Coronary artery (tissue), 2 donors: Measurements from ENCODE around the gene OPCML.

ENCODE experiments used
- DNase-seq: peaks from one replicate; pipeline ENCODE4 v3.0.0-alpha.2; 2017; ENCODE audit warnings: low spot score
- H3K27ac ChIP-seq, 2 donors: fragments of 200-600 bp; sonication (generic); one replicate each; pipeline ENCODE4 v1.5.1; 2016 to 2019
- H3K4me3 ChIP-seq: fragments of 200-600 bp; sonication (generic); 2 replicates; pipeline ENCODE4 v1.5.1; 2016; ENCODE audit warnings: mild to moderate bottlenecking, moderate library complexity
- TF ChIP-seq, protein P1 (sequence below): fragments of 200-600 bp; sonication (generic); IDR thresholded peaks from one replicate; pipeline ENCODE4 v1.5.1; 2019; ENCODE audit warnings: antibody characterized with exemption

Gene OPCML

DNA sequence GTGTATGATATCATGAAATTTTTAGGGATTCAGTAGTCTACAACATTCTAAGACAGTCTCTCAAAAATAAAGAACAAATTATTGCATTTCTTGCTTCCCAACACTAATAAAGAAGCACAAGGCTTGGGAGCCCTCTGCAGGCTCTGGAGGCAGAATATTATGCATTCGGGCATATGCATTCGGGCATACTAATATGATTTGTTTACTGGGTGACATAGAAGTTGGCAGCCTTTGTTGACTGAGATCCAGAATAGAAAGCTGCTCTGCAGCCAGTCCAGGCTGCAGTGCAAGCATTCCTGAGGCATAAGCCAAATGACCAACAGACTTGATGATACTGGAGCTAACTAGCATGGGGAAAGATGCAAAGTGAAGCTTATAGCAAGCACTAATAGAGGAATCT lies 945.5 kb downstream of the OPCML start:
- no peak for DNase-seq

DNA sequence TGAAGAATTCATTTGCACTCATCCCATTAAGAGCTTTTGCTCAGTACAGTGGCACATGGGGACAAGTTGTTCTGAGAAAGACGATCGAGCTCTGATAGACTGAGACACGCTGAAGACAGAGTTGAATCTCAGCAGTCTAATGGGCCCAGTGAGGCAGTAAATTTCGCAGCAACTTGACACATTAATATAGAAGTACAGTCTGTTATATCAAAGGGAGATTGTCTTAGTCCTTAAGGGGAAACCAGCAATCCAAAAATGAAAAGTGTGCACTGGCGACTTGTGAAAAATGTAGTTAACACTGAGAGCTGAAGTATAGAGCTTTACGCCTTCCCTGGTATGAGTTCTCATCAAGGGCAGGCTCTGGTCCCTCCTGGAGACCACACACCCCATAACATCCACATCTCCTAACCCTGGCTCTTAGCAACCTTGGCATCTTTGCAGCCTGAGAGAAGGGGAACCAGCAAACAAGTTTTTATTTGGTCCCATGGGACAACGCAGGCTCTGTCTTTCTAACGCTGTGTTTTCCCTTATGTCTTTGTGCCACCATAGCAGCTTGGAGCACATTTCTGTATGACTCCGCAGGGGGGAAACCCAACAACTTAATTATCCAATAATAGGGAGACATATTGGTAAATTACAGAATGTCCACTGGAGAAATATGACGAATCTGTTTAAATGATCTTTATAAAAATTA lies 952.5 kb downstream of the OPCML start:
- Histone ChIP-seq H3K4me3 (no peak overlapping the region), H3K27ac (no peak overlapping the region)
- no peak for DNase-seq
- TF ChIP-seq, protein P1, sequence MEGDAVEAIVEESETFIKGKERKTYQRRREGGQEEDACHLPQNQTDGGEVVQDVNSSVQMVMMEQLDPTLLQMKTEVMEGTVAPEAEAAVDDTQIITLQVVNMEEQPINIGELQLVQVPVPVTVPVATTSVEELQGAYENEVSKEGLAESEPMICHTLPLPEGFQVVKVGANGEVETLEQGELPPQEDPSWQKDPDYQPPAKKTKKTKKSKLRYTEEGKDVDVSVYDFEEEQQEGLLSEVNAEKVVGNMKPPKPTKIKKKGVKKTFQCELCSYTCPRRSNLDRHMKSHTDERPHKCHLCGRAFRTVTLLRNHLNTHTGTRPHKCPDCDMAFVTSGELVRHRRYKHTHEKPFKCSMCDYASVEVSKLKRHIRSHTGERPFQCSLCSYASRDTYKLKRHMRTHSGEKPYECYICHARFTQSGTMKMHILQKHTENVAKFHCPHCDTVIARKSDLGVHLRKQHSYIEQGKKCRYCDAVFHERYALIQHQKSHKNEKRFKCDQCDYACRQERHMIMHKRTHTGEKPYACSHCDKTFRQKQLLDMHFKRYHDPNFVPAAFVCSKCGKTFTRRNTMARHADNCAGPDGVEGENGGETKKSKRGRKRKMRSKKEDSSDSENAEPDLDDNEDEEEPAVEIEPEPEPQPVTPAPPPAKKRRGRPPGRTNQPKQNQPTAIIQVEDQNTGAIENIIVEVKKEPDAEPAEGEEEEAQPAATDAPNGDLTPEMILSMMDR = no peak

More for the DNA sequence above, 945.5 kb downstream of the OPCML start:
- Histone ChIP-seq H3K27ac (no peak overlapping the region), H3K4me3 (no peak overlapping the region)
- TF ChIP-seq, protein P1 = no peak

DNA sequence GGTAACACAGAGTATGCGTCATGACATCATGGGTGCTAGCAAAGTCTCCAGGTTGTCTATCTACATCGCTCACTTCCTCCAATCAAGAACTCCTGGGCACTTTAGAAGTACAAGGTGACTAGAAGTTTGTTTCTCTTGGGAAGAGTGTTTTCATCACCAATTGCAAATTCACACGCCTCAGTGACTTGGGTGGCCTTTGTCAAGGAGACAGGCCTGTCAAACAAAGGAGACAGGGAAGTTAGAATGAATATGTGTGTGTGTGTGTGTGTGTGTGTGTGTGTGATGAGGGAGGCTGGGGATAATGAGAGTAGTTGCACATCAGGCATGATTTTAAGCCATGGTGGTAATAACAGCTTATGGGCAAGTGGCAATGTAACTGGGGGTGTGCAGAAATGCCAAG lies 953.2 kb downstream of the OPCML start:
- DNase-seq = no peak
- no peak overlapping the region for H3K27ac ChIP-seq
- TF ChIP-seq, protein P1 = no peak

DNA sequence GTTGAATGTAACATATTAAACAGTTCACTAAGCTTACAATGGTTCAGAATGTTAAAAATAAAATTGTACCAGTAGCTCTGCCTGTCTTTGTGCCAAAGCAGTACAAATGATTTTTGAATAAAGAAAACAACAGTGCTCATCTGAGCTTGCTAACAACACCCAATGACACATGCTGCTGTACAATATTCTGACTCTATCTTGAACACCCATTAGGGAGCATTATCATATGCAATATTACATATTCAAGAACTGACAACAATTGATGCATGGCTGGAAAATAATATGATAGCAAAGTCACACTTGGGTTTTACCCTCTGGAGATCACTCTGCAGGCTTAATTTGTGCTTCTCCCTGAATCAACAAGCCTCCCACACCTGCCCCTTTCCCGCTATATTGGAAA lies 953.7 kb downstream of the OPCML start:
- DNase-seq = no peak
- TF ChIP-seq, protein P1 = no peak
- H3K4me3 ChIP-seq = no peak overlapping the region
- no peak overlapping the region for H3K27ac ChIP-seq

More for the DNA sequence above, 953.2 kb downstream of the OPCML start:
- H3K4me3 ChIP-seq = no peak overlapping the region

DNA sequence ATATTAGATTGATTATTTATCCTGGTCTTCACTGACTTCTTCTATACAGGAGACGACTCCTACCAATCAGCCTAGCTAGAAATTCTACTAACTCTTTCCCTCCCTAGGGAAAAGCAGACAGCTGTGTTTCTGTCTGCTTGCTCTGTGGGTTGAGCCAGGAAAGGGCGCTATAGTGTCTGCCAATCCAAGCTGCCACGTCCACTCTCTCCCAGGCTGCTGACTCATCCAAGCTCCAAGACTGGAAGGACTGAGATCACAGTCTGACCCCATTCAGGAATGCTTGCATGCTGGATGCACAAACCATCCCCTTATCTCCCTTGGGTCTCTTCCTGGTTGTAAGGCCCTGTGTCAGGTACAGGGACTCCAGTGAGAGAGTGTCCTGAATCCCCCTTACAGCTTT lies 955.6 kb downstream of the OPCML start:
- TF ChIP-seq, protein P1 = no peak
- no peak for DNase-seq
- Histone ChIP-seq H3K4me3 (no peak overlapping the region), H3K27ac (no peak overlapping the region)

DNA sequence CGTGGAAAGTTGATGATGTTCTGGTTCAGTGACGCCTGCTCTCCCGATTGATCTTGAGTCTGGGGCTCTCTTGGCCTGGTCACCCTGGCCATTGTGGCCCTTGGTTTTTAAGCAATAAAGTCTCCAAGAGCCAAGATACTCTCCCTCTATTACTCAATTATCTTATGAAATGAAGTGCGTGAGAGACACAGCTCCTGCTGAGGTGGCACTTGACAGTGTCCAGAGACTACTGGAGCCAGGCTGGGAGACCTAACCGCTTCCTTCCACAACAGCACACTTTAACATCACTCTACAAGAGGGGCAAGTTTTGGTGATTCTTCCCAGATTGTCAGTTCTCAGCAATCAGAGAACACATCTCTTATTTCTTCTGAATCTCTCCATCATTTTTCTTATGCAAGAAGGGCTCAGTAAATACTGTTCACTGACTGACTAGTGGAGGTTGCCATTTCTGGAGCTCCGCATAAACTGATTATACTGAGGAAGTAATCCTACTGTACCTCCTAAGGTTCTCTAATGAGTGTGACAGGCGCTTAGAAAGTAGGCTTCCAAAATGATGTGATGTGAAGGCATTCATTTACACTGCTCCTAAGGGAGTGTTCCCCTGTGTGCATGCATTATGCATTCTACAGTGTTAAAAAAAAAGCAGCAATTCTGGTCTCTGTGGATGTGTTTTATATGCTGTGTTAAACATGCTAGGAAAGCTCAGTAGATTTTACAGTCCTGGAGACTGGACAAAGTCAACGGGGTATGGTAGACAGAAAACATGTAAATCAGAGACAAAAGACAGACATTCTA lies 968.0 kb downstream of the OPCML start:
- TF ChIP-seq, protein P1 = no peak
- DNase-seq = no peak
- H3K27ac ChIP-seq = no peak overlapping the region
- no peak overlapping the region for H3K4me3 ChIP-seq

DNA sequence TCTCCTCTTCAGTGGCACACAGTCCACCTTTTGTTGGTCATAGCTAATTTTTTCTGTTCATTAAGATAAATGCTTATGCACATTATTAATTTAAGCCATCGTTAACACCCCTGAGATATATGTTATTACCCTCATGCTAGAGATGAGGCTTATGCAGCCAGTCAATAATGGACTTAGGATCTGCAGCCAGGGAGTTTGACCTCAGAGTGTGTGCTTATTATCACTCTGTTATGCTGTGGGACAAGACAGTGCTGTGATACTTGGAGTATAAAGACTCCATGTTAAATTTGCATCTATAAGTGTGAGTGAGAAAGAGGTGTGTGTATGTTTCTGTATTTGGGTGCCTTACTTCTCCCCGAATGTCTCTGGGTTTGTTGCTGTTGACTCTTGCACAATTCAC lies 969.3 kb downstream of the OPCML start:
- no peak for DNase-seq
- Histone ChIP-seq H3K4me3 (no peak overlapping the region), H3K27ac (no peak overlapping the region)
- TF ChIP-seq, protein P1 = no peak
